PFSK-1 (cell line): ENCODE results near the gene ETFRF1.

Experiments
- FOXP2 ChIP-seq: optimal IDR thresholded peaks from 2 replicates; pipeline ENCODE3; 2011; ENCODE audit warnings: borderline replicate concordance, control low read depth, inconsistent platforms; ENCODE audit not compliant: insufficient read depth; ENCODE audit errors: extremely low read length, extremely low read depth
- POLR2AphosphoS5 ChIP-seq: IDR thresholded peaks from 2 replicates; pipeline ENCODE4 v1.6.1; 2012; ENCODE audit warnings: low read depth, mild to moderate bottlenecking, control low read depth, low read length, moderate library complexity
- REST ChIP-seq, 2 experiments: IDR thresholded peaks; 2 replicates each; pipeline versions ENCODE4 v1.6.1 to v1.8.0; 2011 to 2012; ENCODE audit warnings: low read depth in 2 of 2, low read length in 2 of 2, control low read depth in 1 of 2, inconsistent platforms in 1 of 2, mild to moderate bottlenecking in 1 of 2, moderate library complexity in 1 of 2; ENCODE audit not compliant: insufficient read depth in 1 of 2
- SIN3A ChIP-seq: IDR thresholded peaks from 2 replicates; pipeline ENCODE4 v1.6.1; 2012; ENCODE audit warnings: mild to moderate bottlenecking, low read length, moderate library complexity, borderline replicate concordance; ENCODE audit not compliant: insufficient read depth
- TAF1 ChIP-seq: IDR thresholded peaks from 2 replicates; pipeline ENCODE4 v1.6.1; 2012; ENCODE audit warnings: low read length, control low read depth, borderline replicate concordance; ENCODE audit not compliant: insufficient read depth

Gene ETFRF1

DNA sequence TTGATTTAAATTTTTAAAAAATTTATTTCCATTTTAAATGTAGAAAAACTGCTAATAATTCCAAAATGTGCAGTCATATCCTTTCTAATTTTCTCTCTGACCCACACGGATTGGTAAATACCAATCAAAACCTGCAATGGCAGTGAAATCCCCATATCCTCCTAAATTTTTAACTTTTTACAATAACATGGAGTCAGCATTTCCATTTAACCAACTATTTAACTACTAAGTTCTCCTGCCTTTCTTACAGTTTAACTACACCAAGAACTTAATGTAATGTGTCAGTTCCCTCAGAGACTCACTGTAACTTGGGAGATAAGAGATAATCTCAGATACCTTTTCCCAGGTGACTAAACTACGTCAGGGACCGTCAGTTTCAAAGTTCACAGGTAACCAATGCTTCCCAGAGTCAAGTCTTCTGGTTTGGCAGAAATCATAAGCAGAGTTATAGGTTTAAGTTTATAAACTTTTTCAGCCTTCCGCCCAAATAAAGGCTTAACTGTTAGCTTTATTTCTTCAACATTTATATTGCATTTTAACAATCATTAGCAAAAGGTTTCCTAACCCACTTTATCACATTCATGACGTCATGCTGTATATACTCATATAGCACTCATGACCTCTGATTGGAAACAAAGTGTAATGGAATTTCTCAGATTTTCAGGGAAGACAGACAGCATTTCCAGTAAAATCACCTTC, 48.1 kb downstream of the ETFRF1 start:
- no peak for TF ChIP-seq FOXP2
- no peak for TF ChIP-seq POLR2AphosphoS5
- TF ChIP-seq SIN3A: no peak
- TF ChIP-seq REST (IDR thresholded peaks at IDR 0.05; ENCODE audit: insufficient read depth in 1 of 2, low read depth in 2 of 2, low read length in 2 of 2): no peak
- TF ChIP-seq TAF1: no peak

DNA sequence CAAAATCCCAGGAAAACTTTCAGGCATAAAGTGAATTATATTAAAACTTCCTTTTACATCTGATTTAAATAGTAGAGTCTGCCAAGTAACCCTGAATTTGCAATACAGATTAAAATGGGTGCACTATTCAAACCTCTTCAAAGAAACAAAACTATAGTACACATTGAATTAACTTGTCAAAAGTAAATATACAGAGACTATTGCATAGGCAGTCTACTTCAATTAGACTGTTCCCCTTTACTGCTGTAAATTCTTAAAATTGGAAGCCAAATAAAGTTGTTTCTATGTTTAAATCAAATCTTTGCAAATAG, 48.6 kb downstream of the ETFRF1 start:
- TF ChIP-seq FOXP2 (no peak), POLR2AphosphoS5 (no peak), REST (IDR thresholded peaks at IDR 0.05; ENCODE audit: insufficient read depth in 1 of 2, low read depth in 2 of 2, low read length in 2 of 2) (no peak), SIN3A (no peak), TAF1 (no peak)

- no peak for TF ChIP-seq TAF1
- TF ChIP-seq SIN3A: no peak
- TF ChIP-seq REST (IDR thresholded peaks at IDR 0.05; ENCODE audit: insufficient read depth in 1 of 2, low read depth in 2 of 2, low read length in 2 of 2): no peak
- no peak for TF ChIP-seq FOXP2
- TF ChIP-seq POLR2AphosphoS5: no peak
Measured at GRCh38 chr12:25245491-25245890, 50.5 kb downstream of the ETFRF1 start.

DNA sequence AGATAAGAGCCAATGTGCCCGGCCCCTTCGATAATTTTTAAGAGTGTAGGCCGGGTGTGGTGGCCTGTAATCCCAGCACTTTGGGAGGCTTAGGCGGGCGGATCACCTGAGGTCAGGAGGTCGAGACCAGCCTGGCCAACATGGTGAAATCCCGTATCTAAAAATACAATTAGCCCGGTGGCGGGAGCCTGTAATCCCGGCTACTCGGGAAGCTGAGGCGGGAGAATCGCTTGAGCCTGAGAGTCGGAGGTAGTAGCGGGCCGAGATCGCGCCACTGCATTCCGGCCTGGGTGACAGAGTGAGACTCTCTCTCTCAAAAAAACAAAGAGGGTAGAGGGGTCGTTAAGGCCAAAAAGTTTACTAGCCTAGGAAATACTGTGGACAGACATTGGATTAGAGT, 53.1 kb downstream of the ETFRF1 start:
- no peak for TF ChIP-seq FOXP2
- no peak for TF ChIP-seq REST (IDR thresholded peaks at IDR 0.05; ENCODE audit: insufficient read depth in 1 of 2, low read depth in 2 of 2, low read length in 2 of 2)
- no peak for TF ChIP-seq POLR2AphosphoS5
- no peak for TF ChIP-seq SIN3A
- no peak for TF ChIP-seq TAF1
